ENCODE data around the gene FHOD3.

FHOD3 gene

GRCh38 chr18:36602620-36603019 lies 305.1 kb downstream of the FHOD3 start:
- no peak for DNase-seq

- no peak for DNase-seq
Measured at GRCh38 chr18:36608107-36608506, 310.6 kb downstream of the FHOD3 start.

- DNase-seq, result no peak
Measured at GRCh38 chr18:36610258-36610657, 312.7 kb downstream of the FHOD3 start.

GRCh38 chr18:36610661-36611060 lies 313.1 kb downstream of the FHOD3 start:
- DNase-seq, result no peak

- DNase-seq, result no peak
Measured at GRCh38 chr18:36613069-36613468, 315.6 kb downstream of the FHOD3 start.

- no peak for DNase-seq
Measured at GRCh38 chr18:36613810-36614209, 316.3 kb downstream of the FHOD3 start.

GRCh38 chr18:36620788-36621187 lies 323.3 kb downstream of the FHOD3 start:
- DNase-seq, result no peak

GRCh38 chr18:36622610-36623009 lies 325.1 kb downstream of the FHOD3 start:
- DNase-seq, result no peak

- no peak for DNase-seq
Measured at GRCh38 chr18:36623091-36623490, 325.6 kb downstream of the FHOD3 start.

- DNase-seq, result no peak
Measured at GRCh38 chr18:36623681-36624190, 326.2 kb downstream of the FHOD3 start.

- DNase-seq, result no peak
Measured at GRCh38 chr18:36624451-36625167, 327.1 kb downstream of the FHOD3 start.

GRCh38 chr18:36625386-36625785 lies 327.9 kb downstream of the FHOD3 start:
- DNase-seq, result no peak

- DNase-seq, result no peak
Measured at GRCh38 chr18:36627637-36628036, 330.1 kb downstream of the FHOD3 start.

GRCh38 chr18:36628435-36629137 lies 331.1 kb downstream of the FHOD3 start:
- DNase-seq, result no peak

- DNase-seq, result no peak
Measured at GRCh38 chr18:36629138-36629530, 331.6 kb downstream of the FHOD3 start.

- DNase-seq, result no peak
Measured at GRCh38 chr18:36629836-36630235, 332.3 kb downstream of the FHOD3 start.

- DNase-seq, result no peak
Measured at GRCh38 chr18:36630917-36631316, 333.4 kb downstream of the FHOD3 start.

GRCh38 chr18:36633961-36634412 lies 336.5 kb downstream of the FHOD3 start:
- DNase-seq, result no peak

GRCh38 chr18:36634573-36635216 lies 337.2 kb downstream of the FHOD3 start:
- DNase-seq, result no peak

GRCh38 chr18:36635414-36636096 lies 338.0 kb downstream of the FHOD3 start:
- DNase-seq, result no peak

- DNase-seq, result no peak
Measured at GRCh38 chr18:36636237-36636817, 338.8 kb downstream of the FHOD3 start.

GRCh38 chr18:36638224-36638623 lies 340.7 kb downstream of the FHOD3 start:
- no peak for DNase-seq
